Measurements from ENCODE around the gene IFNB1.

The IFNB1 gene

GRCh38 chr9:21075484-21075883 lies 2.3 kb downstream of the IFNB1 start:
- FAIRE-seq = no peak
- DNase-seq (ENCODE audit: insufficient read length, low spot score) = no peak
- TF ChIP-seq TAF1 (IDR thresholded peaks at IDR 0.05; ENCODE audit: low read depth, low read length) (no peak), POU2F2 (IDR thresholded peaks at IDR 0.05; ENCODE audit: low read depth, low read length) (no peak), PAX5 (IDR thresholded peaks at IDR 0.05; ENCODE audit: insufficient read depth, low read length, severe bottlenecking) (no peak), POLR2A (IDR thresholded peaks at IDR 0.05; ENCODE audit: low read depth, low read length) (no peak), POLR2AphosphoS5 (IDR thresholded peaks at IDR 0.05; ENCODE audit: low read depth, low read length) (no peak), SPI1 (IDR thresholded peaks at IDR 0.05; ENCODE audit: low read depth, low read length) (no peak)

- FAIRE-seq (no peak), DNase-seq (ENCODE audit: insufficient read length, low spot score) (no peak)
- TF ChIP-seq TAF1 (IDR thresholded peaks at IDR 0.05; ENCODE audit: low read depth, low read length) (no peak), POLR2A (IDR thresholded peaks at IDR 0.05; ENCODE audit: low read depth, low read length) (no peak), POU2F2 (IDR thresholded peaks at IDR 0.05; ENCODE audit: low read depth, low read length) (no peak), POLR2AphosphoS5 (IDR thresholded peaks at IDR 0.05; ENCODE audit: low read depth, low read length) (no peak), SPI1 (IDR thresholded peaks at IDR 0.05; ENCODE audit: low read depth, low read length) (no peak), PAX5 (IDR thresholded peaks at IDR 0.05; ENCODE audit: insufficient read depth, low read length, severe bottlenecking) (no peak)
Measured at GRCh38 chr9:21070906-21071305, 6.8 kb downstream of the IFNB1 start.

GRCh38 chr9:21070171-21070571 lies 7.6 kb downstream of the IFNB1 start:
- no peak for DNase-seq (ENCODE audit: insufficient read length, low spot score)
- TF ChIP-seq TAF1 (IDR thresholded peaks at IDR 0.05; ENCODE audit: low read depth, low read length) (no peak), SPI1 (IDR thresholded peaks at IDR 0.05; ENCODE audit: low read depth, low read length) (no peak), POU2F2 (IDR thresholded peaks at IDR 0.05; ENCODE audit: low read depth, low read length) (no peak), POLR2A (IDR thresholded peaks at IDR 0.05; ENCODE audit: low read depth, low read length) (no peak)
- no peak for FAIRE-seq

GRCh38 chr9:21060919-21061561 lies 16.7 kb downstream of the IFNB1 start:
- DNase-seq (ENCODE audit: insufficient read length, low spot score) (no peak), FAIRE-seq (peak; percentile 71)

GRCh38 chr9:21056931-21057330 lies 20.8 kb downstream of the IFNB1 start:
- DNase-seq (ENCODE audit: insufficient read length, low spot score) (no peak), FAIRE-seq (no peak)
- TF ChIP-seq POLR2AphosphoS5 (IDR thresholded peaks at IDR 0.05; ENCODE audit: low read depth, low read length) = no peak
- no peak for TF ChIP-seq SPI1 (IDR thresholded peaks at IDR 0.05; ENCODE audit: low read depth, low read length)
- no peak for TF ChIP-seq POU2F2 (IDR thresholded peaks at IDR 0.05; ENCODE audit: low read depth, low read length)
- no peak for TF ChIP-seq TAF1 (IDR thresholded peaks at IDR 0.05; ENCODE audit: low read depth, low read length)
- TF ChIP-seq POLR2A (IDR thresholded peaks at IDR 0.05; ENCODE audit: low read depth, low read length) = no peak
- TF ChIP-seq PAX5 (IDR thresholded peaks at IDR 0.05; ENCODE audit: insufficient read depth, low read length, severe bottlenecking) = no peak

More at GRCh38 chr9:21060919-21061561, 16.7 kb downstream of the IFNB1 start:
- TF ChIP-seq POLR2AphosphoS5 (IDR thresholded peaks at IDR 0.05; ENCODE audit: low read depth, low read length) (no peak), SPI1 (IDR thresholded peaks at IDR 0.05; ENCODE audit: low read depth, low read length) (peak; percentile 82)

GRCh38 chr9:21053851-21054250 lies 23.9 kb downstream of the IFNB1 start:
- TF ChIP-seq TAF1 (IDR thresholded peaks at IDR 0.05; ENCODE audit: low read depth, low read length) (no peak), POLR2AphosphoS5 (IDR thresholded peaks at IDR 0.05; ENCODE audit: low read depth, low read length) (no peak), PAX5 (IDR thresholded peaks at IDR 0.05; ENCODE audit: insufficient read depth, low read length, severe bottlenecking) (no peak), POU2F2 (IDR thresholded peaks at IDR 0.05; ENCODE audit: low read depth, low read length) (no peak), POLR2A (IDR thresholded peaks at IDR 0.05; ENCODE audit: low read depth, low read length) (no peak), SPI1 (IDR thresholded peaks at IDR 0.05; ENCODE audit: low read depth, low read length) (no peak)
- no peak for FAIRE-seq
- DNase-seq (ENCODE audit: insufficient read length, low spot score) = no peak

- no peak for FAIRE-seq
- DNase-seq (ENCODE audit: insufficient read length, low spot score) = no peak
- TF ChIP-seq PAX5 (IDR thresholded peaks at IDR 0.05; ENCODE audit: insufficient read depth, low read length, severe bottlenecking) (no peak), POU2F2 (IDR thresholded peaks at IDR 0.05; ENCODE audit: low read depth, low read length) (no peak)
Measured at GRCh38 chr9:21047281-21047691, 30.5 kb downstream of the IFNB1 start.

- TF ChIP-seq POU2F2 (IDR thresholded peaks at IDR 0.05; ENCODE audit: low read depth, low read length) (no peak), POLR2A (IDR thresholded peaks at IDR 0.05; ENCODE audit: low read depth, low read length) (no peak), POLR2AphosphoS5 (IDR thresholded peaks at IDR 0.05; ENCODE audit: low read depth, low read length) (no peak), SPI1 (IDR thresholded peaks at IDR 0.05; ENCODE audit: low read depth, low read length) (no peak), PAX5 (IDR thresholded peaks at IDR 0.05; ENCODE audit: insufficient read depth, low read length, severe bottlenecking) (no peak), TAF1 (IDR thresholded peaks at IDR 0.05; ENCODE audit: low read depth, low read length) (no peak)
- DNase-seq (ENCODE audit: insufficient read length, low spot score) (no peak), FAIRE-seq (no peak)
Measured at GRCh38 chr9:21043841-21044240, 33.9 kb downstream of the IFNB1 start.

GRCh38 chr9:21042466-21042865 lies 35.3 kb downstream of the IFNB1 start:
- TF ChIP-seq POLR2A (IDR thresholded peaks at IDR 0.05; ENCODE audit: low read depth, low read length) = no peak
- no peak for TF ChIP-seq SPI1 (IDR thresholded peaks at IDR 0.05; ENCODE audit: low read depth, low read length)
- no peak for TF ChIP-seq POU2F2 (IDR thresholded peaks at IDR 0.05; ENCODE audit: low read depth, low read length)
- TF ChIP-seq POLR2AphosphoS5 (IDR thresholded peaks at IDR 0.05; ENCODE audit: low read depth, low read length) = no peak
- no peak for TF ChIP-seq TAF1 (IDR thresholded peaks at IDR 0.05; ENCODE audit: low read depth, low read length)
- TF ChIP-seq PAX5 (IDR thresholded peaks at IDR 0.05; ENCODE audit: insufficient read depth, low read length, severe bottlenecking) = no peak
- no peak for FAIRE-seq

GRCh38 chr9:21039302-21039701 lies 38.4 kb downstream of the IFNB1 start:
- DNase-seq (ENCODE audit: insufficient read length, low spot score) (no peak), FAIRE-seq (no peak)
- no peak for TF ChIP-seq POU2F2 (IDR thresholded peaks at IDR 0.05; ENCODE audit: low read depth, low read length)
- TF ChIP-seq PAX5 (IDR thresholded peaks at IDR 0.05; ENCODE audit: insufficient read depth, low read length, severe bottlenecking) = no peak
- TF ChIP-seq SPI1 (IDR thresholded peaks at IDR 0.05; ENCODE audit: low read depth, low read length) = no peak
- TF ChIP-seq POLR2AphosphoS5 (IDR thresholded peaks at IDR 0.05; ENCODE audit: low read depth, low read length) = no peak
- no peak for TF ChIP-seq POLR2A (IDR thresholded peaks at IDR 0.05; ENCODE audit: low read depth, low read length)
- no peak for TF ChIP-seq TAF1 (IDR thresholded peaks at IDR 0.05; ENCODE audit: low read depth, low read length)

More at GRCh38 chr9:21042466-21042865, 35.3 kb downstream of the IFNB1 start:
- no peak for DNase-seq (ENCODE audit: insufficient read length, low spot score)

All from GM12891 (cell line).